OCI-LY3 (cell line): ENCODE measurements around the gene PROSER1.
A peak's percentile ranks its signal among the peaks of the same experiment; 100 is the strongest.

Experiments
- H2AFZ ChIP-seq: fragments of 200-600, 300-600 bp; shearing (Covaris generic); 2 replicates; pipeline ENCODE4 v1.6.0; 2014; ENCODE audit warnings: antibody characterized with exemption, low read depth, low read length
- H3K27ac ChIP-seq: fragments of 200-600, 300-600 bp; sonication (generic); 2 replicates; pipeline ENCODE4 v1.5.1; 2014; ENCODE audit warnings: mild to moderate bottlenecking, low read length, moderate library complexity, mixed read lengths
- H3K27me3 ChIP-seq: fragments of 200-600, 300-600 bp; sonication (generic); 2 replicates; pipeline ENCODE4 v1.6.1; 2014; ENCODE audit warnings: low read depth, low read length, mixed read lengths
- H3K36me3 ChIP-seq: fragments of 200-600, 300-600 bp; sonication (generic); replicated peaks from 2 replicates; pipeline ENCODE3; 2014; ENCODE audit warnings: low read depth, low read length, mixed read lengths
- H3K4me1 ChIP-seq: fragments of 300-600, 200-600 bp; sonication (generic); 2 replicates; pipeline ENCODE4 v1.6.1; 2014; ENCODE audit warnings: low read length, mixed read lengths
- H3K4me2 ChIP-seq: fragments of 200-600, 300-600 bp; sonication (generic); 2 replicates; pipeline ENCODE4 v1.6.1; 2014; ENCODE audit warnings: low read length, mixed read lengths
- H3K4me3 ChIP-seq: fragments of 300-600, 200-600 bp; sonication (generic); 2 replicates; pipeline ENCODE4 v1.5.1; 2014; ENCODE audit warnings: antibody characterized with exemption, mild to moderate bottlenecking, low read length, moderate library complexity
- H3K79me2 ChIP-seq: fragments of 300-600, 200-600 bp; shearing (Covaris generic); 2 replicates; pipeline ENCODE4 v1.6.1; 2014; ENCODE audit warnings: mild to moderate bottlenecking, low read length, mixed read lengths
- H3K9ac ChIP-seq: fragments of 300-600, 200-600 bp; shearing (Covaris generic); 2 replicates; pipeline ENCODE4 v1.6.0; 2014; ENCODE audit warnings: mild to moderate bottlenecking, low read length, moderate library complexity
- H3K9me3 ChIP-seq: fragments of 200-600, 300-600 bp; shearing (Covaris generic); 2 replicates; pipeline ENCODE4 v1.6.1; 2014; ENCODE audit warnings: low read length, mixed read lengths; ENCODE audit not compliant: insufficient read depth
- H4K20me1 ChIP-seq: fragments of 200-600, 300-600 bp; sonication (generic); 2 replicates; pipeline ENCODE4 v1.6.1; 2016; ENCODE audit warnings: low read length, mixed read lengths; ENCODE audit not compliant: insufficient read depth
- EZH2phosphoT487 ChIP-seq: fragments of 200-600 bp; shearing (Covaris generic); IDR thresholded peaks from 2 replicates; pipeline ENCODE4 v1.6.1; 2018; ENCODE audit warnings: antibody characterized with exemption, mixed run types, low read depth
- TF ChIP-seq, protein P1 (sequence below): fragments of 200-600, 300-600 bp; sonication (generic); IDR thresholded peaks from 2 replicates; pipeline ENCODE4 v1.5.1; 2014; ENCODE audit warnings: antibody characterized with exemption, low read length, low read depth

Gene PROSER1

DNA sequence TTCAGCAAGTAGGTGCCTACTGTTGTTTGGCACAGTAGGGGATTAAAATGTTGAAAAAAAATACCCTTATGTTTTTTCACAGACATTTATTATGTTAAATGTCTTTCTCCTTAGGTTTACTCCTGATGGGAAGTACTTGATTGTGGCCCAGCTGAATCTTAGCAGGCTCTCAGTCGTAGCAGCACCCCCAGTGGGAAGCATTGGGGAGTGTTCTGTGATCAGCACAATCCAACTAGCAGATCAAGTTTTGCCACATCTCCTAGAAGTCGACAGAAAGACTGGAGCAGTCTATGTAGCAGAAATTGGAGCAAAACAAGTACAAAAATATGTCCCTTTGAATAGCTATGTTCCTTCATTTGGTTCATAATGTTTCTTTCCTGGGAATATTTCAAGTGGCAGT is 9.7 kb upstream of the PROSER1 start:
- H3K79me2 ChIP-seq = no peaks in the 10 kb centered on the region
- H3K9ac ChIP-seq = no peak overlapping the region

DNA sequence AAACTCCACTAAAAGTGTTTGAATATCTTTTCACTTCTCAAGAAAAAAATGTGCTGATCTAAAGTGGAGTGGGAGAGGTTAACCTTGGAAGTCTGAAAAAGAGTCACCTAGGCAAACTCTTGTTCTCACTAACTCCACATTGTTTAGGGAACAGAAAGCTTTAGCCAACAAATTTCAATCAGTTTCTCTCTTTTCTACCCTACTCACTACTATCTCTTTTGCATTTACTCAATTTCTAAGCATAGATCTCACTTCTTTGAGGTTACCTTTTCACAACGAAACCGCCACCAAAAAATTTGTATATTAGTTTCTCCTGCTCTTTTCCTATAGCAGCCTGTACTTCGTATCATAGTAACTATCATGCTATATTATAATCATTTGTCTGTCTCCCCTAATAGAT is 6.6 kb upstream of the PROSER1 start:
- peak overlapping the region; percentile 2; the same call in 1 of the 2 replicates for H3K4me3 ChIP-seq
- H3K4me1 ChIP-seq = peaks cover 24% of the 10 kb centered on the region
- H3K36me3 ChIP-seq = peaks cover 19% of the 10 kb centered on the region
- H3K27ac ChIP-seq = peak overlapping the region; percentile 20; the same call in 1 of the 2 replicates
- TF ChIP-seq, protein P1, sequence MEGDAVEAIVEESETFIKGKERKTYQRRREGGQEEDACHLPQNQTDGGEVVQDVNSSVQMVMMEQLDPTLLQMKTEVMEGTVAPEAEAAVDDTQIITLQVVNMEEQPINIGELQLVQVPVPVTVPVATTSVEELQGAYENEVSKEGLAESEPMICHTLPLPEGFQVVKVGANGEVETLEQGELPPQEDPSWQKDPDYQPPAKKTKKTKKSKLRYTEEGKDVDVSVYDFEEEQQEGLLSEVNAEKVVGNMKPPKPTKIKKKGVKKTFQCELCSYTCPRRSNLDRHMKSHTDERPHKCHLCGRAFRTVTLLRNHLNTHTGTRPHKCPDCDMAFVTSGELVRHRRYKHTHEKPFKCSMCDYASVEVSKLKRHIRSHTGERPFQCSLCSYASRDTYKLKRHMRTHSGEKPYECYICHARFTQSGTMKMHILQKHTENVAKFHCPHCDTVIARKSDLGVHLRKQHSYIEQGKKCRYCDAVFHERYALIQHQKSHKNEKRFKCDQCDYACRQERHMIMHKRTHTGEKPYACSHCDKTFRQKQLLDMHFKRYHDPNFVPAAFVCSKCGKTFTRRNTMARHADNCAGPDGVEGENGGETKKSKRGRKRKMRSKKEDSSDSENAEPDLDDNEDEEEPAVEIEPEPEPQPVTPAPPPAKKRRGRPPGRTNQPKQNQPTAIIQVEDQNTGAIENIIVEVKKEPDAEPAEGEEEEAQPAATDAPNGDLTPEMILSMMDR = no peak
- H3K9ac ChIP-seq = no peak overlapping the region
- H3K9me3 ChIP-seq = no peaks in the 10 kb centered on the region
- no peaks in the 10 kb centered on the region for H3K27me3 ChIP-seq
- no peak overlapping the region for H2AFZ ChIP-seq
- no peaks in the 10 kb centered on the region; the same call in 1 of the 2 replicates for H4K20me1 ChIP-seq
- H3K79me2 ChIP-seq = peaks cover under 1% of the 10 kb centered on the region; the same call in 1 of the 2 replicates
- H3K4me2 ChIP-seq = peak overlapping the region; percentile 29

More for the DNA sequence above, 9.7 kb upstream of the PROSER1 start:
- Histone ChIP-seq H3K27me3 (no peaks in the 10 kb centered on the region), H3K4me2 (no peak overlapping the region), H4K20me1 (no peaks in the 10 kb centered on the region; the same call in 1 of the 2 replicates), H3K27ac (no peak overlapping the region), H3K4me3 (no peak overlapping the region), H3K9me3 (no peaks in the 10 kb centered on the region), H3K36me3 (peaks cover 18% of the 10 kb centered on the region), H2AFZ (no peak overlapping the region), H3K4me1 (peaks cover 17% of the 10 kb centered on the region)
- TF ChIP-seq, protein P1 = no peak
- TF ChIP-seq EZH2phosphoT487 = no peak

DNA sequence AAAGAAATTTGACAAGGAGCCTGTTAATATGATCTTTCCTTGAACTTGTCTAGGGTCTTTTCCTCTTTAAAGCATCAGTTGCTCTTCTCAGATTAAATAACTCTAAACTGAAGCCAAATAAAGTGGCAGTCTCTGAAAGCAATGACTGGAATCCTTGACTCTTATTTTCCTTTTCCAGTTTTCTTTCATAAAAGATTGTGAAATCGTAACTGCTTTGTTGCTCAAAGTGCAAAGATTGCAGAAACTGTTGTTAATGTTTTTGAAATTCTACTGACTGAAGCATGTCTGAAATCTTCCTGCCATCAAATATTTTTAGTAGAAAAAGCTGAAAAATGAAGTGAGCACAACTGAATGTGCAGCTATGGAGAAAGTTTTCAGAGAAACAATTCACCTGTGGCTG is 2.3 kb upstream of the PROSER1 start:
- Histone ChIP-seq H3K79me2 (peaks cover 44% of the 10 kb centered on the region), H3K9me3 (no peaks in the 10 kb centered on the region), H4K20me1 (peaks cover 6% of the 10 kb centered on the region), H3K4me1 (peaks cover 31% of the 10 kb centered on the region), H3K9ac (no peak overlapping the region), H2AFZ (no peak overlapping the region), H3K27me3 (no peaks in the 10 kb centered on the region), H3K27ac (no peak overlapping the region), H3K4me2 (no peak overlapping the region), H3K36me3 (peaks cover 13% of the 10 kb centered on the region), H3K4me3 (no peak overlapping the region)
- TF ChIP-seq, protein P1 = no peak

DNA sequence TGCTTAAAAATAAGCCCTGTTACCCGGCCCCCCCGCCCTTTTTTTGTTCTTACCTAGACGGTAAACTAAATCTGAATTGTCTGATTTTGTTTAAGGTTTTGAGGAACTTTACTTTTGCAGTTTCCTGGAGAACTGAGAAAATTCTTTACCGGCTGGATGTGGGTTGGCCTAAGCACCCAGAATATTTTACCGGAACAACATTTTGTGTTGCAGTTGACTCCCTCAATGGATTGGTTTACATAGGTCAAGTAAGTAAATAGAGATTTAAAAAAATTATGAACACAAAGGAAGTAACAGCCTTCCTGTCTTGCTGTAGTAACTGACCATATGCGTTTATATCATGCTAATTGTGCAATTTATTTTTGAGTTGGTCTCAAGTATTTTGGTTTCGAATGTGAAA is 1.2 kb upstream of the PROSER1 start:
- H3K79me2 ChIP-seq = peaks cover 56% of the 10 kb centered on the region
- TF ChIP-seq EZH2phosphoT487 = no peak
- TF ChIP-seq, protein P1 = no peak
- H2AFZ ChIP-seq = no peak overlapping the region; the same call in 1 of the 2 replicates
- H4K20me1 ChIP-seq = peaks cover 17% of the 10 kb centered on the region
- peak overlapping the region; percentile 95 for H3K4me3 ChIP-seq
- H3K9ac ChIP-seq = peak overlapping the region; percentile 96
- peak overlapping the region; percentile 84 for H3K4me2 ChIP-seq
- H3K27ac ChIP-seq = peak overlapping the region; percentile 84
- peaks cover 12% of the 10 kb centered on the region for H3K36me3 ChIP-seq
- H3K27me3 ChIP-seq = no peaks in the 10 kb centered on the region
- H3K4me1 ChIP-seq = peaks cover 31% of the 10 kb centered on the region
- no peaks in the 10 kb centered on the region for H3K9me3 ChIP-seq
